Thyroid gland (tissue), 4 donors: ENCODE results near the gene CEP152. TPM values are rescaled to one million over a fixed set of nuclear protein-coding genes. Genes with fewer than 3 reads are reported as not detected.

Experiments used
- DNase-seq, 2 donors: peaks; one replicate each; pipeline ENCODE4 v3.0.0-alpha.2; 2019
- H3K27ac ChIP-seq, 3 donors: fragments of 200-600 bp; sonication (generic); 1 replicate in 2 of 3; 2 replicates in 1 of 3; pipeline ENCODE4 v1.5.1; 2016 to 2019; ENCODE audit warnings: mild to moderate bottlenecking in 1 of 3, moderate library complexity in 1 of 3
- H3K27me3 ChIP-seq: fragments of 200-600 bp; sonication (generic); one replicate; pipeline ENCODE4 v1.5.1; 2019
- H3K36me3 ChIP-seq, 2 donors: fragments of 200-600 bp; sonication (generic); one replicate each; pipeline ENCODE4 v1.5.1; 2016 to 2019
- H3K4me1 ChIP-seq, 2 donors: fragments of 200-600 bp; sonication (generic); one replicate each; pipeline ENCODE4 v1.5.1; 2017 to 2019
- H3K4me3 ChIP-seq, 3 donors: fragments of 200-600 bp; sonication (generic); replicated peaks in 1 of 3; 1 replicate in 2 of 3; 2 replicates in 1 of 3; pipeline ENCODE4 v1.5.1; 2016; ENCODE audit warnings: mild to moderate bottlenecking in 1 of 3
- H3K9me3 ChIP-seq: fragments of 200-600 bp; sonication (generic); one replicate; pipeline ENCODE4 v1.5.1; 2017
- POLR2A ChIP-seq, 2 donors: fragments of 450-650 bp; IDR thresholded peaks; one replicate each; pipeline ENCODE4 v1.6.1; 2017; ENCODE audit warnings: antibody characterized with exemption in 2 of 2, mild to moderate bottlenecking in 2 of 2, moderate library complexity in 1 of 2
- WGBS, 2 donors: methylation state at CpG; one replicate each; pipeline ENCODE4 v1.1.5; 2017; 5-methylcytosine and 5-hydroxymethylcytosine counted together
- intact Hi-C: fragments of 100-400 bp; cut with DNase I; formaldehyde crosslinking; loops from one replicate; pipeline ENCODE4 v1.15.1; 2023
- total RNA-seq, 4 donors: library from RNA; depleted of rRNA; stranded (reverse); fragments of >200 nt; gene quantifications; one replicate each; pipeline ENCODE4 v1.2.3, GENCODE V29; 2016
- TF ChIP-seq, protein P1 (sequence below), 6 experiments: fragments of 200-600 bp in 3 of 6; fragments of 450-650 bp in 3 of 6; sonication (generic) in 3 of 6; IDR thresholded peaks; one replicate each; pipeline ENCODE4 v1.5.1; 2016 to 2019; ENCODE audit warnings: antibody characterized with exemption in 6 of 6, mild to moderate bottlenecking in 2 of 6, inconsistent platforms in 1 of 6, moderate library complexity in 1 of 6

CEP152 gene
- total RNA-seq, 4 donors from 2014 or later = 5.5 to 7.7 (median 6.8) TPM

GRCh38 chr15:48802257-48802656 lies 8.6 kb downstream of the CEP152 start:
- Histone ChIP-seq H3K4me3 (no peak overlapping the region), H3K4me1 (peaks cover 1 to 14% of the 10 kb centered on the region in 2 donors), H3K27me3 (no peaks in the 10 kb centered on the region), H3K36me3 (no peaks in the 10 kb centered on the region), H3K9me3 (no peaks in the 10 kb centered on the region), H3K27ac (no peak overlapping the region)
- TF ChIP-seq POLR2A (IDR thresholded peaks at IDR 0.05) = no peak
- TF ChIP-seq, protein P1, sequence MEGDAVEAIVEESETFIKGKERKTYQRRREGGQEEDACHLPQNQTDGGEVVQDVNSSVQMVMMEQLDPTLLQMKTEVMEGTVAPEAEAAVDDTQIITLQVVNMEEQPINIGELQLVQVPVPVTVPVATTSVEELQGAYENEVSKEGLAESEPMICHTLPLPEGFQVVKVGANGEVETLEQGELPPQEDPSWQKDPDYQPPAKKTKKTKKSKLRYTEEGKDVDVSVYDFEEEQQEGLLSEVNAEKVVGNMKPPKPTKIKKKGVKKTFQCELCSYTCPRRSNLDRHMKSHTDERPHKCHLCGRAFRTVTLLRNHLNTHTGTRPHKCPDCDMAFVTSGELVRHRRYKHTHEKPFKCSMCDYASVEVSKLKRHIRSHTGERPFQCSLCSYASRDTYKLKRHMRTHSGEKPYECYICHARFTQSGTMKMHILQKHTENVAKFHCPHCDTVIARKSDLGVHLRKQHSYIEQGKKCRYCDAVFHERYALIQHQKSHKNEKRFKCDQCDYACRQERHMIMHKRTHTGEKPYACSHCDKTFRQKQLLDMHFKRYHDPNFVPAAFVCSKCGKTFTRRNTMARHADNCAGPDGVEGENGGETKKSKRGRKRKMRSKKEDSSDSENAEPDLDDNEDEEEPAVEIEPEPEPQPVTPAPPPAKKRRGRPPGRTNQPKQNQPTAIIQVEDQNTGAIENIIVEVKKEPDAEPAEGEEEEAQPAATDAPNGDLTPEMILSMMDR (IDR thresholded peaks at IDR 0.05) = no peak
- 84 to 92% methylated on average over 3 of the region's 3 CpGs for WGBS, 2 donors
- intact Hi-C loops = no loop called here
- DNase-seq = no peak

- no peak for DNase-seq
- Histone ChIP-seq H3K4me3 (no peak overlapping the region), H3K4me1 (peaks cover 11 to 24% of the 10 kb centered on the region in 2 donors), H3K27me3 (no peaks in the 10 kb centered on the region), H3K27ac (no peak overlapping the region), H3K9me3 (no peaks in the 10 kb centered on the region), H3K36me3 (no peaks in the 10 kb centered on the region)
- intact Hi-C loops = no loop called here
- TF ChIP-seq POLR2A (IDR thresholded peaks at IDR 0.05) = no peak
- TF ChIP-seq, protein P1 (IDR thresholded peaks at IDR 0.05) = peak in 4 of 6 experiments; percentile 19 to 38 (median 32)
- WGBS, 2 donors = 57 to 65% methylated on average over 4 of the region's 4 CpGs
Measured at GRCh38 chr15:48800811-48801455, 9.9 kb downstream of the CEP152 start.

DNA sequence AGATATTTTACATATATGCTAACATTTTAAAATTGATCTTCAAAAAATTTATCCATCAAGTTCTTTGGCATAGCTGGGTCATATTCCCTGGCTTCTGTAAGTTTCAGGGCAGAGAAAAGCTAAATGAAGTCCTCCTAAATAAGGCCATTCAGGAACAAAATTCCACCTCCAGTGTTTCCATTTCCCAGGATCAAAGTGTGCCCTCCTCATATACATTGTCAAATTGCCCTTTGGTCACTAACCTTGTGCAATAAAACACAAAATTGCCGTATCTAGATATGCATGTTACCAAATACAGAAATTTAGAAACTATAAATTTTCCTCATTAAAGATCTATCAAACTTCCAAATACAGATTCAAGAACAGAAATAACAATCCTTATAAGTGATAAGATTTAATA lies 10.6 kb downstream of the CEP152 start:
- H3K27me3 ChIP-seq = no peaks in the 10 kb centered on the region
- H3K27ac ChIP-seq = no peak overlapping the region
- DNase-seq = no peak
- TF ChIP-seq, protein P1 (IDR thresholded peaks at IDR 0.05) = no peak
- no peak for TF ChIP-seq POLR2A (IDR thresholded peaks at IDR 0.05)
- H3K4me3 ChIP-seq = no peak overlapping the region
- intact Hi-C loops = no loop called here
- H3K36me3 ChIP-seq = no peaks in the 10 kb centered on the region
- no peaks in the 10 kb centered on the region for H3K9me3 ChIP-seq
- H3K4me1 ChIP-seq = peaks cover 11 to 30% of the 10 kb centered on the region in 2 donors
- 96 to 100% methylated on average over 1 of the region's 1 CpG for WGBS, 2 donors

DNA sequence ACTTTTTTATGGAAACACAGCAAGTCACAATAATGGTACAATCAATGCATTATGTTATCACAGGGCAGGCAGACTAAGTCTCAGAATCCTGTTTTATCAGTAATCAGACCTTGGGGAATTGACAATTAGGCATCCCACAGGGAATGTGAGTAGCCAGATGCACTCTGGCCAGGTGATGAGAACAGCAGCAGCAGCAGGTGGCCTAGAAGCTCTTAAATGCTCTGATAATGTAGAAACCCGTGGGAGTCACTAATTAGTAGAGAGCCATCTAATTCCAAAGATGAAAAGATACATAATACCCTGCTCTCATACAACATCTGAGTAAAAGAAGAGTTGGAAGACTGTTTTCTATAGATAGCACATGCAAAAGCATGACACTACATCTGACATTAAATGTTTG lies 12.6 kb downstream of the CEP152 start:
- H3K4me1 ChIP-seq = peaks cover 23 to 44% of the 10 kb centered on the region in 2 donors
- no peak for TF ChIP-seq POLR2A (IDR thresholded peaks at IDR 0.05)
- TF ChIP-seq, protein P1 (IDR thresholded peaks at IDR 0.05) = no peak
- intact Hi-C loops = no loop called here
- 55 to 69% methylated on average over 1 of the region's 1 CpG for WGBS, 2 donors
- no peak overlapping the region for H3K4me3 ChIP-seq
- H3K9me3 ChIP-seq = no peaks in the 10 kb centered on the region
- H3K27ac ChIP-seq = no peak overlapping the region
- no peak for DNase-seq
- no peaks in the 10 kb centered on the region for H3K36me3 ChIP-seq
- no peaks in the 10 kb centered on the region for H3K27me3 ChIP-seq

- intact Hi-C loops = no loop called here
- H3K27me3 ChIP-seq = no peaks in the 10 kb centered on the region
- H3K27ac ChIP-seq = peak overlapping the region in 2 of 3 donors; percentile 24 to 30
- DNase-seq = no peak
- TF ChIP-seq, protein P1 (IDR thresholded peaks at IDR 0.05) = no peak
- no peak for TF ChIP-seq POLR2A (IDR thresholded peaks at IDR 0.05)
- H3K36me3 ChIP-seq = no peaks in the 10 kb centered on the region
- H3K4me3 ChIP-seq = no peak overlapping the region
- no peaks in the 10 kb centered on the region for H3K9me3 ChIP-seq
- H3K4me1 ChIP-seq = peaks cover 23 to 35% of the 10 kb centered on the region in 2 donors
- 59 to 65% methylated on average over 3 of the region's 3 CpGs for WGBS, 2 donors
Measured at GRCh38 chr15:48796930-48797329, 13.9 kb downstream of the CEP152 start.
